Stimulated activated CD4-positive, alpha-beta T cell treated with anti-CD3 and anti-CD28 coated beads, Interleukin-1b, Interleukin-23, amount 100 ng/mL, for 1 hour (primary cell): ENCODE measurements around the gene TMPRSS3.

ENCODE experiments used
- DNase-seq, 2 donors: peaks; one replicate each; pipeline ENCODE4 v3.0.0-alpha.2; 2020; ENCODE audit warnings: low read depth in 2 of 2

The TMPRSS3 gene

DNA sequence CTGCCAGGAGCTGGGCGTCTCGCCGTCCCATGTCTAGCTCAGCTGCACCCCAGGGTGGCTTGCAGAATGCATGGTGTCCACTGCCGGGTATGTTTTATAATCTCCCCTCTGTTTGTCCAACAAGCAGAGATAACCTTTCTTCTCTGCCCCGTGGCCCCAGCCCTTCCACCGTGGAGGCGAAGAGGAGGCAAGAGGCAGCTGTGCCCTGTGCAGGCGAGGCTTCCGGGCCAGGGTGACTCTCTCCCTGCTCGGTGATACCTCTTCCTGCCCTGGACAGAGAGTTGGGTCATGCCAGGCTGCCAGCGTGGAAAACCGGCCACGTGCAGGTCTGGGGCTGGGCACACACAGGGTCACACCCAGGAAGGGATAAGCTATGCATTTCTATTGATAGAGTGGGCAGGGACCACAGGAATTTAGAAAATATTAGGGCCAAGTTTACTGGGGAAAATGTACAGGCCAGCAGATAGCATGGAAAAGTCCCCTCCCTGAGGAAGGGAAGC, 44.9 kb downstream of the TMPRSS3 start, which contains the start of gene TFF2:
TSS of gene TFF2 (minus strand) at position 68 of the 500 bp plus-strand sequence. CDS start at position 31, 37 bp downstream.
- DNase-seq = no peak

DNA sequence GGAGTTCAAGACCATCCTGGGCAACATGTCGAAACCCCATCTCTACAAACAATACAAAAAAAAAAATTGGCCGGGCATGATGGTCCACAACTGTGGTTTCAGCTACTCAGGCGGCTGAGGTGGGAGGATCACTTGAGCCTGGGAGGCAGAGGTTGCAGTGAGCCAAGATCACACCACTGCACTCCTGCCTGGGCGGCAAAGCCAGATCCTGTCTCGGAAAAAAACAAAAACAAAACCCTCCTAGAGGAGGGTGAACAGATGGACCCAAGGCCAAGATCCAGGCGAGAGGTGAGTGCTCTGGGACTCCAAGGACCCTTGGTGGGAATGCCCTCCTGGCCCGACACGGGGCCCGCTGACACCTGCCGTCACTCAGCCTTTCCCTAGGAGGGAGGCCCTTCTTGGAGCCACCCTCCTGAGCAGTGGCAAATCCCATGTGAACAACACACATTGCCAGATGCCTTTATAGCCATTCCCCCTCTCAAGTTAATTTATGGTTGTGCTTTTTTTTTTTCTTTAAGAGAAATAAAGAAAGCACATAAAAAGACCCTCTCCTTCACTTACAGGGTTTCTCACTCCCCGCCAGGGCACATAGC, 45.4 kb downstream of the TMPRSS3 start:
- no peak for DNase-seq

DNA sequence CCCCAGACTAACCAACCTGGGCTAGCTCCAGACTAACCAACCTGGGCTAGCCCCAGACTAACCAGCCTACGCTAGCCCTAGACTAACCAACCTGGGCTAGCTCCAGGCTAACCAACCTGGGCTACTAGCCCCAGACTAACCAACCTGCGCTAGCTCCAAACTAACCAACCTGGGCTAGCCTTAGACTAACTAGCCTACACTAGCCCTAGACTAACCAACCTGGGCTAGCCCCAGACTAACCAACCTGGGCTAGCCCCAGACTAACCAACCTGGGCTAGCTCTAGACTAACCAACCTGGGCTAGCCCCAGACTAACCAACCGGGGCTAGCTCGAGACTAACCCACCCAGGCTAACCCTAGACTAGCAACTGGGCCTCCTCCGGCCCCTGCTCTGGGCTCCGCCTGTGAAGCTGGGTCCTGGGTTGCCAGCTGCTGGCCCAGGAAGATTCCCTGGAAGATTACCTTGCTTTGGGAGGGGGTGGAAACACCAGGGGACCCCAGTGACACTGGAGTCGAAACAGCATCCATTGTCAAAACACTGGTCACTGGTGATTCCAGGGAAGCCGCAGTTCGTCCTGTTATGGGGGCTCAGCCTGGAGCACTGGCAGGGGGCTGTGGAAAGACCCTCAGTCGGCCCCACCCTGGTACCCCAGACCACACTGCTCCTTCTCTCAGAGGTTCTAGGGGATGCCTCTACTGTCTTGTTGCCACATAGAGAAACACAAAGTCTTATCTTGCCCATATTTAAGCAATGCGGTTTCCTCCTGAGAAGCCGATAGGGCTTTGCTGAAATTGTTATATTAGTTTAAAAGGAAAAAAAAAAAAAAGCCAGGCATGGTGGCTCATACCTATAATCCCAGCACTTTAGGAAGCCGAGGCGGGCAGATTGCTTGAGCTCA, 46.2 kb downstream of the TMPRSS3 start:
- no peak for DNase-seq

DNA sequence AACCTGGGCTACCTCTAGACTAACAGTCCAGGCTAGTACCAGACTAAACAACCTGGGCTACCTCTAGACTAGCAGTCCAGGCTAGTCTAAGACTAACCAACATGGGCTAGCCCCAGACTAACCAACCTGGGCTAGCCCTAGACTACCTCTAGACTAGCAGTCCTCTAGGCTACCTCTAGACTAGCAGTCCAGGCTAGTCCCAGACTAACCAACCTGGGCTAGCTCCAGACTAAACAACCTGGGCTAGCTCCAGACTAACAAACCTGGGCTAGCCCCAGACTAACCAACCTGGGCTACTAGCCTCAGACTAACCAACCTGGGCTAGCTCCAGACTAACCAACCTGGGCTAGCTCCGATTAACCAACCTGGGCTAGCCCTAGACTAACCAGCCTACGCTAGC, 47.1 kb downstream of the TMPRSS3 start:
- DNase-seq = no peak

DNA sequence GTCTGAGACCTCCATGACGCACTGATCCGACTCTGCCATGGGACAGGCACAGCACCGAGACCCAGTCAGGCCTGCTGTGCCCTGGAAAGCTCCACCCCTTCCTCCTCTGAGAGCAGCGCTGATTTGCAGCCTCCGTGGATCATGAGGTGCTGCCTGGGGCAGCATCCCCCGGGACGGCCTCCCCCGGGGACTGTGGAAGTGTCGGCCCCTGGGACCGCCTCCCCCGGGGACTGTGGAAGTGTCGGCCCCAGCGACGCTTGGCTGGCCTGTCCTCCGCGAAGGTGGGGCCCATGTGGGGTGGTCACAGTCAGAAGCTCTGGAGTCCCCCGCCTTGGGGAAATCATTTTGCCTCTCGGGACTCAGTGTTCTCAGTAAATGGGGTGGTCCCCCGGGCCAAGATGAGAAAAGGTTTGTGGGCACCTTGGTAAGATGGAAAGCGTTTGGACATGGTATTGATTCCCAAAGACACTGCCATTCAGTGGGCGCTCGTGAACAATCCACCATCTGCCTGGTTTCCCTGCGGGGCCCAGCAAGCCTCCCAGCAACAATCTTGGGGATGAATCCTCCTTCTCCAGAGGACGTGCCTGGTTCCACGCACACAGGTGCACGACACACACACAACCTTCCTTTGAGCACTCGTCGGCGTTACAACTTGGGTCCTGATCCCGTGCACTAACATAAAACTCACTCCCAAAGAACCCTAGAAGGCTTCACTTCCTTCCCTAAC, 48.1 kb downstream of the TMPRSS3 start:
- DNase-seq = no peak

DNA sequence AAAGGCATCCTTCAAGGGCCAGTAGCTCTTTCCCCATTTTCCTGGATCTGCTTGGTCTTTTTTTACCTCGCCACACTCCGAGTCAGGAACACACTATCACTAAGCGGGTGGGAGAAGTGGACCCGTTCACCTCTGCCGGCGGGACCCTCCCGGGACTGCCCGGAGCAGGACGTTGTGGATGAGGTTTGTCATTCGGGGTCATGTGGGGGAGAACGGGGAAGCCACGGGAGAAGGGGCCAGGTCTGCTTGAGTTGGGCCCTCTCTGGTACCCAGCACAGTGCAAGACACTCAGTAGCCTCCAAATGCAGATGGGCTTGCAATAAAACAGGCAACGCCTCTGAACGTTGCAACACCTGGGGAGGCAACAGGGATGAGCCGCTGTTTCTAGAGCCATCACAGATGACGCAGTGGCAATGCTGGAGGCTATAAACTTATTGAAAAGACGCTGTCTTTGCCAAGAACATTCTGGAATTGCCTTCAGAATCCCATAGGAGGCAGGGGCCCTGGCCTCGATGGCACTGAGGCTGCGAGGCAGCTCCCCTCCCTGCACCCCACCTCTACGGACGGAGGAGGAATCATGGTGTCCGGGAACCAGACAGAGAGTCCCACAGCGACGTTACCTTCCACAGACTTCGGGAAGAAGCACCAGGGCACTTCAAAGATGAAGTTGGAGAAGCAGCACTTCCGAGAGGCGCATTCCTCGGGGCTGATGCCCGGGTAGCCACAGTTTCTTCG, 48.8 kb downstream of the TMPRSS3 start:
- no peak for DNase-seq

DNA sequence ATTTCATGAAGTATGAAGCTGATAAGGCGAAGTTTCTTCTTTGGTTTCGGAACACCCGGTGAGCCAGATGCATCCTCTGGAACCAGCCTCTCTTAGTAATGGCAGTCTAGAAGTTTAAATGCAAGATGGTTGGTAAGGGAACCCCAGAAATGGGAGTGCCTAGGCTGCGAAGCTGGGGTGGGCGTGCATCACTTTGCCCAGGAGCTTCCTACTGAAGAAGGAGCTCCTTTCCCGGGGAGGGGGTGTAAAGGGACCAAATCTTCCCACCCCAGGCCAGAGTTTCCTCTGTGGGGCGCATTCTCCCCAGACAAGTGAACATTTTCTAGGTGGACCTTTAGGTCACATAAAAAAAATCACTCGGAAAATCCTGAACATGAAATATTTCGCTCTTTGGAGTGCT, 49.4 kb downstream of the TMPRSS3 start:
- no peak for DNase-seq

DNA sequence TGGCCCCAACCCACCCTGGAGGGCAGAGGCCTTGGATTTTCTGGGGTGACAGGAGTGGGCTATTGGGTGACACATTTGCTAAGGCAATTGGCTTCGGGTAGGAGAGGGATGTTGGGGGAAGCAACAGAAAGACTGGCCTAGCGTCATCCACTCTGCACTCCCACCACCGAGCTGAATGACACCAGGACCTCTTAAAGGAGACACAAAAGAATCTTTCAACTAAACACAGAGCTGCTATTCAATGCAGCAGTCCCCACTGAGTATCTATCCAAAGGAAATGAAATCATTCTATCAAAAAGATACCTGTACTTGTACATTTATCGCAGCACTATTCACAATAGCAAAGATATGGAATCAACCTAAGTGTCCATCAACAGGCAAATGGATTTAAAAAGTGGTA, 51.2 kb downstream of the TMPRSS3 start:
- DNase-seq = no peak

DNA sequence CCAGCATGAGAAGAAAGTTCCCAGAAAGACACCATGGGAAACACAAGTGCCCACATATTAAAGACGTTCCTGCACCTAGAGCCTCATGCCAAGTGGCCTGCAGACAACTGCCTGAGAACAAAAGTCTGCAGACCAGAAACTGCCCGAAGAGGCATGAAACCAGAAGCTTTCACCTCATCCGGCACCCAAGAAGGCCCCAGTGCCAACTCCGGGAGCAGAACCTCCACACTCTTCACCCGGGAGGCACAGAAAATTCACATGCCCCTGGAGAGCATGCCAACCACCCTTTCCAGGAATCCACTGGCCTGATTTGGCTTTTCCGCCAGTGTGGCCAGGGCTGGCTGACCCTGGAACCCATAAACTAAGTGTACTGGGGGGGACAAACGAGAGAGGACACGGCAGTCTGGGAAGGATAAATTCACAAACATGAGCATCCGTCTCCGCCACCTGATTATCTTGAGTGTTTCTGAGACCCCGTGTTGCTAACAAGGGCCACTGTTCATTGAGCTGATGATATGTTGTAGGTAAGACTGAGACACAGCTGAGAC, 51.8 kb downstream of the TMPRSS3 start:
- DNase-seq = no peak

DNA sequence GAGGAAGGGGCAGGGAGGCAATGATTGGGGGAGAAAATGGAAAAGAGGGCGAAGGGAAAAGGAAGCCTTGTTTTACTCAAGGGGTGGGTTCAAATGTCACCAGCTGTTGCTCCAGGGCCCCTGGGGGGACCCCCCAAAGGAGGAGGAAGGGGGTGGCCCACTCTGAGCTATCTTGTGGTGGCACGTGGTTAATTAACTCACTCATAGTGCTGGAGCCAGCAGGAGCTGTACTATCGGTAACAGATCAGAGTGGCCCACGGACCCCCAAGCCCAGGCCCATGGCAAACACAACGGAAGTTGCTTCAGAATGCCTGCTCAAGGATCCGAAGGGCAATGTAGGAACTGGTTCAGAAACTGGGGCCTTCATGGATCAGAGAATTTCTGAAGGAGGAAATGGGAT, 52.3 kb downstream of the TMPRSS3 start:
- DNase-seq = no peak

DNA sequence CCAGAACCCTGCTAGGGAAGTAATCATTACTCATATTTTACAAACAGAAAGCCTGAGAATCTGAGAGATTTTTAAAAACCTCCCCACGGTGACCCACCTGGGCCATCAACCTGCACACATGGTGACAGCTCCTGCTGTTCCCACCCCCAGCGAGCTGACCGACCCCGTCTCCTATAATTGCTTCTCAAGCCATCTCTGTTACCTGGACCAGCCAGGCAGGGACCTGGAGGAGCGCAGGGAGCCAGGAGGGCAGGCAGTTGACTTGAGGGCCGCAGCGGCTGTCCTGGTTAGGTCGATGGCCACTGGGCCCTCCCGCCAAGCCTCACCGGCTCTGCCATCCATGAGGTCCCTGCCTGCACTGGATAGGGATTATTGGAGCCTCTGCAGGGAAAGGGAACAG, 52.8 kb downstream of the TMPRSS3 start:
- DNase-seq = no peak

DNA sequence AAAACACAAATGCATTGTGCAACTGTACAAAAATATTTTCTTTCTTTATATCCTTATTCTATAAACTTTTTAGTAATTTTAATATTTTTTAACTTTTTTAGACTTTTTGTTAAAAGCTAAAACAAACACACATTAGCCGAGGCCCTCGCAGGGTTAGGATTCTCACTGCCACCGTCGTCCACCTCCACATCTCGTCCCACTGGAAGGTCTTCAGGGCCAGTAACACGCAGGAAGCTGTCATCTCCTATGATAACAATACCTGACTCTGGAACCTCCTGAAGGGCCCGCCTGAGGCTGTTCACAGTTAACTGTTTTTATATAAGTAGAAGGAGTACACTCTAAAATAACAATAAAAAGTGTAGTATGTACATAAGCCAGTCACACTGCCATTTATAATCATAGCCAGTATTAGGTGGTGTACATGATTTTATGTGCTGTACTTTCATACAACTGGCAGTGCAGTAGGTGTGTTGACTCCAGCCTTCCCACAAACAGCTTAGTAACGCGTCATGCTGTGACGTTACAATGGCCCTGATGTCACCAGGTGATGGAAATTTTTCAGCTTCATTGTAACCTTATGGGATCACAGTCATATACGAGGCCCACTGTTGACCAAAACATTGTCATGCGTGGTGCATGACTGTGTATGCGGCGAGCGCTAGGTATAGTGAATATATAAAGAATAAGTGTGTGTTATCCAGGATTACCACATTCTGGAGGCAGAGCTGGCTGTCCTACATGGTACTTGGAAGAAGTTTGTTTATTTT, 53.9 kb downstream of the TMPRSS3 start:
- no peak for DNase-seq

DNA sequence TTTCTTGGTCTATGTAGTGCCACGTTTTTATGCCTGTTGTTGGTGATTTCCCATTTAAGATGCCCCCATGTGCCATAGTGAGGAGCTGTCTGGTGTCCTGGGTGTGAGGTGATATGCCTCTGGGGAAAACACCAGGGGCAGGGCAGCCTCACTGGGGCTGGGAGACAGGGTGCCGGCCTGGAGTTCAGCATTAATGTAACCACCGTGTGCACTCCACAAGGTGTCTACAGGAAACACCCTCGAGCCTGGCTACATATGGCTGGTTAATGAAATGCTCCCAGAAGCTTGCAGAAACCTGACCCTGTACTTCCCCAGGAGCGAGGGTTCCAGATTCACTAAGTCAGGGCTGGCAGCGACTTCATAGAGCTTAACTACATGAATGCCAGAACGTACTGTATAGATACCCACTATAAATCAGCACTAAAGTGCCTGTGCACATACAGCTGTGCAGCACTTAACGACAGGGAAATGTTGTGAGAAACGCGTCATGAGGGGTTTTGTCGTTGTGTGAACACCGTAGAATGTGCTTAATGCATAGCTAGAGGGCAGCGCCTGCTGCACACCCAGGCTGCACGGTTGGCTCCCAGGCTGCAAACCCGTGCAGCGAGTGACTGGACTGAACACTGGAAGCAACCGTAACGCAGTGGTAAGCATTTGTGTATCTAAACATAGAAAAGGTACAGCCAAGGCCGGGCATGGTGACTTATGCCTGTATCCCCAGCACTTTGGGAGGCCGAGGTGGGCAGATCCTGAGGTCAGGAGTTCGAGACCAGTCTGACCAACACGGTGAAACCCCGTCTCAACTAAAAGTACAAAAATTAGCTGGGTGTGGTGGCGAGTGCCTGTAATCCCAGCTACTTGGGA, 55.4 kb downstream of the TMPRSS3 start:
- no peak for DNase-seq

DNA sequence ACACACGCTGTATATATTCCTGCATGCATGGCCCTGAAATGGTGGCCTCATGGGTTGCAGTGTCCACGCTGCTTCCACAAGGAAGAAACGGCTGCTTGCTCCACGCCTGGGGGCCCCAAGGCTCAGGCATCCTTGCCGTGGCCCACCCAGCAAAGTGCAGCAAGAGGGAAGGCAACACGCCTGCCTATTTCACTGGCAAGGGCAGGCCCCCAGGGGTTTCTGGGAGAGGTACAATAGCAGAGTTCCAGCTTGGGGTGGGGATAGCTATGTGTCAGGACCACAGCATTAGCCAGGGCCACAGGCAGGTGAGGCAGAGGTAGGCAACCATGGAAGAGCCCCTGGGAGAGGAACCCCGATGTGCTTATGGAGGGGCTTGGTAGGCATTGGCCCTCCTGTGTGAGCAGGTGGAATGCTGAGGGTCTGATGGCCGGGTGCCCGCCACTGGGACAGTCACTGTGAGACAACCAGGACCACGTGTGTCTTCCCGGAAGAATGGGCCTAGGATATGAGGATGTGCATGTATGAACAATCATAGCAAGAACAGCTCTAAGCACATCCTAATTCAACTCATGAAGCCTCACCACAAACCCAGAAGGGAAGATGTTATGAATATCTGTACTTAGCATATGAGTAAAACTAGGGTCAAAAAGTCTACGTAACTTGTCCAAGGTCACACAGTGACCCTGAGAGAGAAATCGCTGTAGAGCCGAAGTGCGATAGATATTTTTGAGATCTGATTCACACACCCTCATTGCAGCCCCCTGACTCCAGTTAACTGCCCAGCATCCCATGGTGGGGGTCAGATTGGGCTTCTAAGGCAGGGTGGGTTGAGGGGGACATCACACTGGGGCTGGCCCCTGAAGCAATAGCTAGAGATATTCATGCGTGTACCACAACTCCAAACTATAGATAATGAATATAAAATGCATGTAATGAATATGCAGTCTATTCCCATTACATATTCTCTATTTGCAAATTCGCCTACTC, 56.8 kb downstream of the TMPRSS3 start:
- DNase-seq = no peak

DNA sequence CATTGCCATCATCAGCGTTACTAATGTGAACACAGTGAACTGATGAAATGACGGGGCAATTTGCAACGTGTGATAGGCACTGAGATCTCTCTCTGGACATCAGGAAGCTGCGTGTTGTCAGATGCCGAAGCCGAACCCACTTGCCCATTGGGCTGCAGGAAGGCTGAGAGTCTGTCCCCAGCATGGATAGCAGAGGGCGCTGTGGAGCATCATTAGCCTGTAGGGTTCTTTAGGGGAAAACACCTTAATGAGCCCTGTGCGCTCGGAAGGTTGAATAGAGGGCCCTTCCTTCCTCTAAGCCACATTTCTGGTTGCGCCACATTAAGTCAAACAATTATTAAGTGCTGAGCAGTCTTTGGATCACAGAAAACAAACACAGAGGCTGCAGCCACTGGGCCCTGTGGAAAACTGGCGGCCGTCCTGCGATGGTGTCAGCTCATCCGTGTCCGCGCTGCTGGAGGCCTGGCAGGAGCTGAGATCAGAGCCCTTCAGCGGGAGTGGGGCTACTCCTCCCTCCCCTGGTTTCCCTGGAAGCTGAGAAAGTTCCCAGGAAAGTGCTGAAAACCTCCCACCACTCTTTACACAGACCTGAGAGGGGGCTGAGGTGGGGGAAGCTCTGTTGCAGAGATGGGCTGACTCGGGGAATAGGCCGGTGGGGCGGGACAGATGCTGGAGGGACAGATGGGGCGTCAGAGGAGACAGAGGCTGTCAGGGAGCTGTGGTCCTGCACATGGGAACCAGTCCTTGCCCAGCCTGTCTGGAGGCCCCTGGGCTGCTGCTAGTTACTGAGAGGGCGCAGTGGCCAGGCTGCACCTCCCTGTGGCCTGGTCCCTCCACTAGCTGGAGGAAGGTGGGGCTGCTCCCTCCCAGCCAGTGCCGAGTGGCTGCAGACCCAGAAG, 57.8 kb downstream of the TMPRSS3 start:
- peak; percentile 63 to 73 for DNase-seq

DNA sequence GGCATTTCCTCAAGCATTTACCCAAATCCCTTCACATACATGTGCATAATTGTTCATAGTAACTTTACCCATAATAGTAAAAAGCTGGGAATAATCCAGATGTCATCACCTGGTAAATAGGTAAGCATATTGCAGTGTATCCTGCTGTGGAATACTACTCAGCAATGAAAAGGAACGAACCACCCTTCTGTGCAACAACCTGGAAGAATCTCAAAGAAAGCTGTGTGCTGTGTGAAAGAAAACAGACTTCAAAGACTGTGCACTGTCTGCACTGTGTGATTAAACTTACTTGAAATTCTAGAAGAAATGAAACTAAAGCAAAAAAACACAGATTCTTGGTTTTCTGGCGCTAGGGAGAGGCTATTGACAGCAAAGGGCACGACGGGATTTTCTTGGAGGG, 58.6 kb downstream of the TMPRSS3 start:
- no peak for DNase-seq

DNA sequence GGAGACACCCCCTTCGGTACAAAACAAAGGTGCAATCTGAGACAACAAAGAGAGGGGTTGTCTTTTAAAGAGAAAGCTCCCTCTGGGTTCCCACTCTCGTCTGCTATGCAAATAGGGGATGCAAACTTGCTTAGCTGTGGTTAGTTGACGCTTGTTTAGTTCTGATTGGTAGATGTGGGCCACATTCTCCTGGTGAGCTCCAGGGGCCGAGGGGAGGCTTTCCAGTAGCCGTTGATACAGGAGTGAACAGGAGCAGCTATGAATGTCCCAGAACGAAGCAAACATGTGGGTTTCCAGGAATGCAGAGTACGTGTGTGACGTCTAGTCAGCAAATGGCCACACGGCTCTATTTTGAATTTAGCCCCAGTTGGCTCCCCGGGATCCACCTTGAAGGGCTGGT, 59.8 kb downstream of the TMPRSS3 start:
- DNase-seq = no peak
